HG03175 (cell line): ENCODE measurements around the gene TASOR2.

ENCODE experiments used
- ATAC-seq: cut with Tn5 transposase; IDR thresholded peaks from one replicate; pipeline ENCODE4 v1.9.1; 2021; ENCODE audit warnings: mild to moderate bottlenecking, moderate library complexity; ENCODE audit not compliant: unreplicated experiment

TASOR2 gene

GRCh38 chr10:5656737-5657579 is 27.7 kb upstream of the TASOR2 start:
- ATAC-seq = no peak

- ATAC-seq = no peak
These were observed 25.6 kb upstream of the TASOR2 start for GRCh38 chr10:5658871-5659618.

- ATAC-seq = peak; percentile 72
These were observed 24.7 kb upstream of the TASOR2 start for GRCh38 chr10:5659702-5660528.

- no peak for ATAC-seq
These were observed 23.6 kb upstream of the TASOR2 start for GRCh38 chr10:5661043-5661442.

GRCh38 chr10:5662708-5663579 is 21.7 kb upstream of the TASOR2 start:
- no peak for ATAC-seq

- no peak for ATAC-seq
These were observed 20.8 kb upstream of the TASOR2 start for GRCh38 chr10:5663692-5664427.

GRCh38 chr10:5665373-5666007 is 19.1 kb upstream of the TASOR2 start:
- ATAC-seq = no peak

GRCh38 chr10:5666008-5666840 is 18.4 kb upstream of the TASOR2 start, which contains the start of gene ASB13:
ASB13 (minus strand) TSS chr10:5666595; CDS start chr10:5666551, 44 bp downstream.
- peak; percentile 56 for ATAC-seq

- ATAC-seq = no peak
These were observed 17.6 kb upstream of the TASOR2 start for GRCh38 chr10:5666841-5667630.

GRCh38 chr10:5668429-5668828 is 16.2 kb upstream of the TASOR2 start:
- ATAC-seq = no peak

- ATAC-seq = no peak
These were observed 15.0 kb upstream of the TASOR2 start for GRCh38 chr10:5669604-5670003.

GRCh38 chr10:5670662-5671375 is 13.8 kb upstream of the TASOR2 start:
- ATAC-seq = no peak

GRCh38 chr10:5678397-5679036 is 6.1 kb upstream of the TASOR2 start:
- ATAC-seq = no peak

- no peak for ATAC-seq
These were observed 5.6 kb upstream of the TASOR2 start for GRCh38 chr10:5679037-5679435.

- no peak for ATAC-seq
These were observed 5.0 kb upstream of the TASOR2 start for GRCh38 chr10:5679606-5680005.

GRCh38 chr10:5681930-5682329 is 2.7 kb upstream of the TASOR2 start:
- no peak for ATAC-seq
